H9 (cell line): Measurements from ENCODE around the gene ANKRD42. TPM values are rescaled to one million over a fixed set of nuclear protein-coding genes. Genes with fewer than 3 reads are reported as not detected.

Experiments used
- DNase-seq: peaks from one replicate; pipeline ENCODE4 v3.0.0-alpha.2; 2017
- H2AFZ ChIP-seq: one replicate; pipeline ENCODE4 v1.6.1; 2013; ENCODE audit warnings: mild to moderate bottlenecking, low read length, control low read depth, moderate library complexity
- H2AK5ac ChIP-seq: 2 replicates; pipeline ENCODE4 v1.6.1; 2013; ENCODE audit warnings: low read length, control low read depth, mixed read lengths; ENCODE audit not compliant: insufficient read length
- H2BK120ac ChIP-seq: one replicate; pipeline ENCODE4 v1.6.1; 2013; ENCODE audit warnings: low read depth, mild to moderate bottlenecking, low read length, control low read depth, inconsistent platforms; ENCODE audit not compliant: poor library complexity, severe bottlenecking
- H2BK12ac ChIP-seq: 2 replicates; pipeline ENCODE4 v1.6.1; 2013; ENCODE audit warnings: low read length, control low read depth, mixed read lengths, low read depth; ENCODE audit not compliant: insufficient read length
- H2BK15ac ChIP-seq: 2 replicates; pipeline ENCODE4 v1.6.1; 2013; ENCODE audit warnings: low read depth, low read length, control low read depth
- H2BK20ac ChIP-seq: one replicate; pipeline ENCODE4 v1.6.1; 2013; ENCODE audit warnings: low read depth, mild to moderate bottlenecking, low read length, control low read depth, inconsistent platforms; ENCODE audit not compliant: poor library complexity, severe bottlenecking
- H2BK5ac ChIP-seq: 2 replicates; pipeline ENCODE4 v1.6.1; 2013; ENCODE audit warnings: low read length, control low read depth, mixed read lengths; ENCODE audit not compliant: insufficient read length
- H3K14ac ChIP-seq: 2 replicates; pipeline ENCODE4 v1.6.1; 2013; ENCODE audit warnings: low read length, control low read depth; ENCODE audit not compliant: insufficient read depth
- H3K18ac ChIP-seq: 2 replicates; pipeline ENCODE4 v1.6.1; 2013; ENCODE audit warnings: low read depth, mild to moderate bottlenecking, mixed read lengths, low read length, control low read depth; ENCODE audit not compliant: insufficient read length
- H3K23ac ChIP-seq: 2 replicates; pipeline ENCODE4 v1.6.1; 2013; ENCODE audit warnings: low read length, control low read depth, mixed read lengths, low read depth; ENCODE audit not compliant: insufficient read length
- H3K23me2 ChIP-seq: 2 replicates; pipeline ENCODE4 v1.6.1; 2013; ENCODE audit warnings: low read depth, mild to moderate bottlenecking, mixed read lengths, low read length, control low read depth; ENCODE audit not compliant: insufficient read length, poor library complexity, severe bottlenecking
- H3K27ac ChIP-seq: 2 replicates; pipeline ENCODE4 v1.5.1; 2013; ENCODE audit warnings: low read length, control low read depth, mixed read lengths, low read depth; ENCODE audit not compliant: insufficient read length
- H3K27me3 ChIP-seq: 2 replicates; pipeline ENCODE4 v1.6.1; 2013; ENCODE audit warnings: low read length, control low read depth, inconsistent platforms; ENCODE audit not compliant: insufficient read depth
- H3K4ac ChIP-seq: 2 replicates; pipeline ENCODE4 v1.6.1; 2013; ENCODE audit warnings: low read depth, mild to moderate bottlenecking, control low read depth, inconsistent platforms, low read length, moderate library complexity
- H3K4me1 ChIP-seq: 2 replicates; pipeline ENCODE4 v1.6.1; 2013; ENCODE audit warnings: low read length, control low read depth, inconsistent platforms; ENCODE audit not compliant: insufficient read depth
- H3K4me2 ChIP-seq: 2 replicates; pipeline ENCODE4 v1.6.1; 2013; ENCODE audit warnings: low read length, control low read depth, mixed read lengths; ENCODE audit not compliant: insufficient read length, insufficient read depth
- H3K56ac ChIP-seq: 2 replicates; pipeline ENCODE4 v1.6.1; 2013; ENCODE audit warnings: low read depth, mild to moderate bottlenecking, mixed read lengths, low read length, control low read depth; ENCODE audit not compliant: insufficient read length
- H3K79me1 ChIP-seq: 2 replicates; pipeline ENCODE4 v1.6.1; 2013; ENCODE audit warnings: low read depth, mild to moderate bottlenecking, moderate library complexity, low read length, control low read depth, inconsistent platforms; ENCODE audit not compliant: insufficient read depth, poor library complexity, severe bottlenecking
- H3K79me2 ChIP-seq: 2 replicates; pipeline ENCODE4 v1.6.1; 2013; ENCODE audit warnings: low read length, control low read depth, inconsistent platforms; ENCODE audit not compliant: insufficient read depth
- H3K9ac ChIP-seq: 2 replicates; pipeline ENCODE4 v1.6.1; 2013; ENCODE audit warnings: low read length, control low read depth, mixed read lengths; ENCODE audit not compliant: insufficient read length; ENCODE audit errors: extremely low read depth
- H3K9me3 ChIP-seq: one replicate; pipeline ENCODE4 v1.6.1; 2013; ENCODE audit warnings: low read depth, low read length, inconsistent platforms; ENCODE audit not compliant: control insufficient read depth
- H3T11ph ChIP-seq: one replicate; pipeline ENCODE4 v1.6.1; 2013; ENCODE audit warnings: mild to moderate bottlenecking, low read length, control low read depth, inconsistent platforms
- H4K20me1 ChIP-seq: one replicate; pipeline ENCODE4 v1.6.1; 2013; ENCODE audit not compliant: control insufficient read depth, insufficient read length, insufficient read depth
- H4K5ac ChIP-seq: 2 replicates; pipeline ENCODE4 v1.6.1; 2013; ENCODE audit warnings: low read depth, mild to moderate bottlenecking, mixed read lengths, low read length, control low read depth; ENCODE audit not compliant: insufficient read length
- H4K8ac ChIP-seq: replicated peaks from 2 replicates; pipeline ENCODE4 v1.6.1; 2013; ENCODE audit warnings: low read length, control low read depth, mixed read lengths, low read depth; ENCODE audit not compliant: insufficient read length
- H4K91ac ChIP-seq: 2 replicates; pipeline ENCODE4 v1.6.1; 2013; ENCODE audit warnings: low read depth, mild to moderate bottlenecking, moderate library complexity, mixed read lengths, low read length, control low read depth; ENCODE audit not compliant: insufficient read length
- H3K27ac Mint-ChIP-seq, 3 experiments: 2 replicates in 2 of 3; 3 replicates in 1 of 3; pipeline ENCODE4 v1.8.0; 2020 to 2021; ENCODE audit warnings: mixed read lengths in 3 of 3, mild to moderate bottlenecking in 1 of 3, moderate library complexity in 1 of 3
- H3K27me3 Mint-ChIP-seq: 2 replicates; pipeline ENCODE4 v1.8.0; 2021; ENCODE audit warnings: low read depth, mild to moderate bottlenecking, moderate library complexity, mixed read lengths
- H3K36me3 Mint-ChIP-seq, 3 experiments: 2 replicates in 2 of 3; 3 replicates in 1 of 3; pipeline ENCODE4 v1.8.0; 2020 to 2021; ENCODE audit warnings: low read depth in 3 of 3, mixed read lengths in 3 of 3; ENCODE audit not compliant: insufficient read depth in 1 of 3
- H3K4me1 Mint-ChIP-seq, 2 experiments: 2 replicates each; pipeline ENCODE4 v1.8.0; 2020; ENCODE audit warnings: mixed read lengths in 2 of 2
- H3K4me3 Mint-ChIP-seq, 2 experiments: 2 replicates in 1 of 2; 3 replicates in 1 of 2; pipeline ENCODE4 v1.8.0; 2020 to 2021; ENCODE audit warnings: mild to moderate bottlenecking in 2 of 2, mixed read lengths in 2 of 2, moderate library complexity in 1 of 2
- H3K9me3 Mint-ChIP-seq, 2 experiments: 2 replicates in 1 of 2; 3 replicates in 1 of 2; pipeline ENCODE4 v1.8.0; 2020; ENCODE audit warnings: mild to moderate bottlenecking in 2 of 2, mixed read lengths in 2 of 2, moderate library complexity in 1 of 2
- CTCF ChIP-seq: fragments of 200-600 bp; sonication (generic); conservative IDR thresholded peaks from 3 replicates; pipeline ENCODE4 v1.8.0; 2021; ENCODE audit warnings: antibody characterized with exemption, mild to moderate bottlenecking
- WGBS: extraction: QIAGEN DNeasy Blood & Tissue Kit; methylation state at CpG from one replicate; pipeline ENCODE4 v1.1.7; 2013; ENCODE audit warnings: missing lambda C conversion rate, low lambda C conversion rate, mixed read lengths; ENCODE audit not compliant: insufficient read length; ENCODE audit errors: extremely low coverage; 5-methylcytosine and 5-hydroxymethylcytosine counted together
- total RNA-seq: library from RNA; stranded (reverse); gene quantifications from 2 replicates; pipeline ENCODE4 v1.2.1, GENCODE V29; 2021

ANKRD42 gene
- total RNA-seq, 1 experiment from 2014 or later = 4.9 TPM

- Histone ChIP-seq H2AFZ (no peak overlapping the region), H3K14ac (no peak overlapping the region), H2BK12ac (no peak overlapping the region), H3T11ph (no peak overlapping the region), H3K23ac (no peak overlapping the region), H3K23me2 (no peaks in the 10 kb centered on the region), H3K4me2 (no peak overlapping the region), H2BK20ac (no peak overlapping the region), H3K79me2 (no peaks in the 10 kb centered on the region), H4K5ac (no peak overlapping the region), H2BK120ac (no peak overlapping the region), H3K9me3 (no peaks in the 10 kb centered on the region), H3K56ac (no peak overlapping the region), H3K9ac (no peak overlapping the region), H3K79me1 (no peaks in the 10 kb centered on the region), H2BK15ac (no peak overlapping the region), H3K4me1 (no peaks in the 10 kb centered on the region; the same call in 1 of the 2 replicates), H3K18ac (no peak overlapping the region), H4K8ac (no peak overlapping the region), H4K20me1 (no peaks in the 10 kb centered on the region), H4K91ac (no peak overlapping the region), H3K27me3 (no peaks in the 10 kb centered on the region), H3K4ac (no peak overlapping the region), H2AK5ac (no peak overlapping the region), H2BK5ac (no peak overlapping the region), H3K27ac (no peak overlapping the region)
- Mint-ChIP-seq H3K27me3 (peaks cover 2% of the 10 kb centered on the region; the same call in 1 of the 2 replicates), H3K4me3 (no peak overlapping the region), H3K27ac (peak overlapping the region in 1 of 3 experiments; percentile 19; a peak in 1 of 7 replicates), H3K36me3 (no peaks in the 10 kb centered on the region), H3K9me3 (no peaks in the 10 kb centered on the region), H3K4me1 (no peaks in the 10 kb centered on the region)
- no peak for TF ChIP-seq CTCF
- no CpG with 5 or more reads among the region's 4 CpGs for WGBS
- no peak for DNase-seq
Observed at GRCh38 chr11:83147895-83148294, 45.6 kb upstream of the ANKRD42 start.
